Nephron (organoid): Measurements from ENCODE around the gene CCDC80.
A peak's percentile ranks its signal among the peaks of the same experiment; 100 is the strongest.

Source experiments
- H3K27ac Mint-ChIP-seq, 3 experiments: 2 replicates each; pipeline ENCODE4 v1.8.0; 2020; ENCODE audit warnings: mixed read lengths in 3 of 3, mild to moderate bottlenecking in 2 of 3, moderate library complexity in 1 of 3
- H3K27me3 Mint-ChIP-seq: 2 replicates; pipeline ENCODE4 v1.8.0; 2021; ENCODE audit warnings: low read depth, mild to moderate bottlenecking, moderate library complexity, mixed read lengths
- H3K36me3 Mint-ChIP-seq: 2 replicates; pipeline ENCODE4 v1.8.0; 2020; ENCODE audit warnings: low read depth, mixed read lengths
- H3K4me1 Mint-ChIP-seq: 2 replicates; pipeline ENCODE4 v1.8.0; 2020; ENCODE audit warnings: mixed read lengths
- H3K4me3 Mint-ChIP-seq, 3 experiments: 2 replicates each; pipeline ENCODE4 v1.8.0; 2020; ENCODE audit warnings: mild to moderate bottlenecking in 3 of 3, mixed read lengths in 3 of 3, moderate library complexity in 2 of 3
- H3K9me3 Mint-ChIP-seq: 2 replicates; pipeline ENCODE4 v1.8.0; 2020; ENCODE audit warnings: mixed read lengths
- TF ChIP-seq, protein P1 (sequence below), 3 experiments: fragments of 200-600 bp; sonication (generic); IDR thresholded peaks; one replicate each; pipeline ENCODE4 v1.5.0; 2021; ENCODE audit warnings: antibody characterized with exemption in 3 of 3; ENCODE audit not compliant: unreplicated experiment in 3 of 3

CCDC80 gene

DNA sequence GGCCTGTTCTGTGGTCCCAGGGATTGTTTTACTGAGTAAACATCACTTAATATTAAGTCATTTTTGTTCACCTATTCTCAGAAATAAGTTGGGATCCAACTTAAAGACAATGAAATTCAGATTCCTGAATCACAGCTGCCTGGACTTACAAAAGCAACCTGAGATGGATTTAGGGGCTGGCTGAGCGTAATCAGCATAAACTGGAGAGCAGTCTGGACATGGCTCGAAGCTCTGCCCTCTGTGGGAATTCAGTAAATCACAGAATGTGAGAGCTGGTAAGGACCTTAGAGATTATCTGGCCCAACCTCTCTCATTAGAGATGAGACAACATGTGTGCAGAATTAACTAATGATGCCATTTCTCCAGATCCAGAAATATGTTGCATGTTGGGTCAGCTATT, 23.7 kb downstream of the CCDC80 start:
- Mint-ChIP-seq H3K27me3 (no peaks in the 10 kb centered on the region), H3K27ac (peak overlapping the region in 1 of 3 experiments; percentile 73), H3K4me3 (no peak overlapping the region), H3K4me1 (peaks cover 15% of the 10 kb centered on the region), H3K36me3 (peaks cover 60% of the 10 kb centered on the region), H3K9me3 (no peaks in the 10 kb centered on the region)
- TF ChIP-seq, protein P1, sequence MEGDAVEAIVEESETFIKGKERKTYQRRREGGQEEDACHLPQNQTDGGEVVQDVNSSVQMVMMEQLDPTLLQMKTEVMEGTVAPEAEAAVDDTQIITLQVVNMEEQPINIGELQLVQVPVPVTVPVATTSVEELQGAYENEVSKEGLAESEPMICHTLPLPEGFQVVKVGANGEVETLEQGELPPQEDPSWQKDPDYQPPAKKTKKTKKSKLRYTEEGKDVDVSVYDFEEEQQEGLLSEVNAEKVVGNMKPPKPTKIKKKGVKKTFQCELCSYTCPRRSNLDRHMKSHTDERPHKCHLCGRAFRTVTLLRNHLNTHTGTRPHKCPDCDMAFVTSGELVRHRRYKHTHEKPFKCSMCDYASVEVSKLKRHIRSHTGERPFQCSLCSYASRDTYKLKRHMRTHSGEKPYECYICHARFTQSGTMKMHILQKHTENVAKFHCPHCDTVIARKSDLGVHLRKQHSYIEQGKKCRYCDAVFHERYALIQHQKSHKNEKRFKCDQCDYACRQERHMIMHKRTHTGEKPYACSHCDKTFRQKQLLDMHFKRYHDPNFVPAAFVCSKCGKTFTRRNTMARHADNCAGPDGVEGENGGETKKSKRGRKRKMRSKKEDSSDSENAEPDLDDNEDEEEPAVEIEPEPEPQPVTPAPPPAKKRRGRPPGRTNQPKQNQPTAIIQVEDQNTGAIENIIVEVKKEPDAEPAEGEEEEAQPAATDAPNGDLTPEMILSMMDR (IDR thresholded peaks at IDR 0.05; ENCODE audit: unreplicated experiment in 3 of 3), result no peak

DNA sequence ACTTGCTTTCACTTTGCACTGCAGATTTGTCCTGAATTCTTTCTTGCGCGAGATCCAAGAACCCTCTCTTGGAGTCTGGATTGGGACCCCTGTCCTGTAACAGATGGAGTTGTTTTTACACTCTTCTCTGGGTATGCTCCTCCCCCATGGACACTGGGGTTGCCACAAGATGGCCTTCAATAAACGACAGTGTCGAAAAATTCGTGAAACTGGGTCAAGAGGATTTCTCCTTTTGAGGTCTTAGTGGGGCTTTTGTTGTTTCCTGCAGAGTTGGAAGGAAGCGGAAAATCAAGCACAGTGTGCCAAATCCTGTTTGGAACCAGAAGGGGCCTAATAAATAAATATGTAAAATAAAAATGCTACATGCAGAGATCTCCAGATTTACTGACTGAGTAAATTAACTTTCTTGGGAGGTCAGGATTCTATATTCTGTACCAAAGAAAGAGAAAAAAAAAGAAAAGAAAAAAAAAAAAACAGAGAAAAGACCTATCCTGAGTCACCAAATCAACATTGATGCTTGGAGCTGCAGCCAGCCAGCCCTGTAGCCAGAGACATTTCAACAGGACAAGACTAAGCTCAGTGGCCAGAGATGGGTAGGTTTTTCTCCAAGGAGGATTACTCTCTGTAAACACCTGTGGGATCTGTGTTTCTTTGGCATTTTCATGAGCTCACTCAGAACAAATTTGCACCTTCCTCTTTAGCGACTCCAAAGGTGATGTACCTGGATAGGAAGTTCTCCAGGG, 24.8 kb downstream of the CCDC80 start:
- TF ChIP-seq, protein P1 (IDR thresholded peaks at IDR 0.05; ENCODE audit: unreplicated experiment in 3 of 3), result no peak

DNA sequence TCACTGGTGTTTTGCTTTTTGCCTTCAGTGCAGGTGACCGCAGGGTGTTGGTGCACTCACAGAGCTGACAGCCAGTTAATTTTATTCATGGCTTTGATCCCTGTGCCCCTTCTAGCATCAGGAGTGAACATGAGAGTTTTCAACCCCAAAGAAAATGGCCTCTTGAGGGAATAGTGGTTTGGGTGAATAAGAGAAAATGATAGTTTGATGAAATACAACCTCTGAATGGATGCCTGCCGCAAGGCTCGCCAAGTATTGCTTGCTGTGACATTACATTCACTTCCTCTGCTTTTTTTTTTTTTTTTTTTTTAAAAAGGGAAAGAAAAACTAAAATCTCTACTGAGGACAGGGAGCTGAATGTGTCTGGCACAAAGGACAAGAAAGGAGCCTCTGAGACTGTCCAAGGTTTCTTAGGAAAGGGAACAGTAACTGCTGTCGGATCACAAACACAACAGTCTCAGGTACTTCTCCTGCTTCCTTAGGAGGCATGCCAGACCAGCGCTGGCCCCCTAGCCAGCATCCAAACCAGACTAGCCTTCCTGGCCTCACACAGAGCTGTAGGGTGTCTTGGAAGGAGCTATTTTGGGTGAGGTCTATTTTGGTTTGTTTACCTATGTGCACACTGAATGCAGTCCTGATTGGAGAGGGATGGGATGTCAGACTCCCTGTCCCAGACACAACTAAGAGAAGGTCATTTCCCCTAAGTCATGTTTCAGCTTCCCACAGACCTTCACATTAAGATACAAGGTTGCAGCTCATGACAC, 29.0 kb downstream of the CCDC80 start:
- TF ChIP-seq, protein P1 (IDR thresholded peaks at IDR 0.05; ENCODE audit: unreplicated experiment in 3 of 3), result no peak
- no peak overlapping the region for H3K27ac Mint-ChIP-seq
- no peak overlapping the region for H3K4me3 Mint-ChIP-seq
- no peaks in the 10 kb centered on the region for H3K9me3 Mint-ChIP-seq
- H3K36me3 Mint-ChIP-seq, result peaks cover 62% of the 10 kb centered on the region
- H3K4me1 Mint-ChIP-seq, result peaks cover 20% of the 10 kb centered on the region
- H3K27me3 Mint-ChIP-seq, result no peaks in the 10 kb centered on the region

More for the DNA sequence above, 24.8 kb downstream of the CCDC80 start:
- Mint-ChIP-seq H3K36me3 (peaks cover 56% of the 10 kb centered on the region), H3K4me1 (peaks cover 15% of the 10 kb centered on the region), H3K4me3 (peak overlapping the region in 2 of 3 experiments; percentile 9 to 29), H3K27ac (peak overlapping the region in 2 of 3 experiments; percentile 73 to 81), H3K9me3 (no peaks in the 10 kb centered on the region), H3K27me3 (no peaks in the 10 kb centered on the region)

DNA sequence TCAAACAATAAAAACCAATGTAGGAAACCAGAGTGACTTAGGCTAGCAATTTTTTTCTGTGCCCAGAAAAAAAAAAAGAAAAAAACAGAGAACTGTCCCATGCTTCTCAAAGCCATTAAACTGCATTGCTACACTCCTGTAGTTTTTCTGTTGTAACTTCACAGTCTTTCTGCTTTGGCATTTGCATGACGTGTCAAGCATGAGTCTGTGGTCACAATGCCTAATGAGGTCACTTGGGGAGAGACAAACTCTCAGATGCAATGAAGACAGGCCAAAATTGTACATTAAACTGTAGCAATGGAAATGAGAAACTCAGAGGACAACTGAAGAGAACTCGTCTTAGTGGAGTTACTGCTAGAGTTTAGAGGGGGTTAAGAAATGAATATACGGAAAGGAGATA, 30.8 kb downstream of the CCDC80 start:
- Mint-ChIP-seq H3K27me3 (no peaks in the 10 kb centered on the region), H3K36me3 (peaks cover 57% of the 10 kb centered on the region), H3K27ac (peak overlapping the region in 1 of 3 experiments; percentile 53), H3K4me3 (no peak overlapping the region), H3K4me1 (peaks cover 19% of the 10 kb centered on the region), H3K9me3 (no peaks in the 10 kb centered on the region)
- TF ChIP-seq, protein P1 (IDR thresholded peaks at IDR 0.05; ENCODE audit: unreplicated experiment in 3 of 3), result no peak

DNA sequence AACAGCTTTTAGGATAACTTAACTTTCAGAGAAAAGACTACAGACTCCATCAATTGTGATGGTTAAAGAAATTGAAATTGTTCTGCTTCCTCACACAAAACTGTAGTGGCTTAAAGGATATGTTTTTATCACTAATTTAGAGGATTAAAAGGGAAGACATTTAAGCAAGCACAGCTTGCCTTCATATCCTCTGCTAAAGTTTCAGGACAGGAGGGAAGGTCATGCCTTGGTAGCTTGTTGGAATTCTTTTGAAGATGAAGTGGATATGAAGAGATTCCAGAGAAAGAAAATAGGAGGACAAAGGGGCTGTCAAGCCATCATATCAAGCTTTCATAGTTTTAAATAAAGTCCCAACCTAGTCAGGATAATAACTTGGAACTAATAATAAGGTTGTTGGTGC, 33.1 kb downstream of the CCDC80 start:
- TF ChIP-seq, protein P1 (IDR thresholded peaks at IDR 0.05; ENCODE audit: unreplicated experiment in 3 of 3), result no peak
- Mint-ChIP-seq H3K36me3 (peaks cover 61% of the 10 kb centered on the region), H3K9me3 (no peaks in the 10 kb centered on the region), H3K4me3 (no peak overlapping the region), H3K27ac (peak overlapping the region; percentile 72 to 82 (median 82)), H3K27me3 (no peaks in the 10 kb centered on the region), H3K4me1 (peaks cover 27% of the 10 kb centered on the region)
